ENCODE measurements around the gene GHR. TPM values are rescaled to one million over a fixed set of nuclear protein-coding genes. Genes with fewer than 3 reads are reported as not detected.

The GHR gene
- total RNA-seq, 1 experiment from 2014 or later, result 34.0 TPM

DNA sequence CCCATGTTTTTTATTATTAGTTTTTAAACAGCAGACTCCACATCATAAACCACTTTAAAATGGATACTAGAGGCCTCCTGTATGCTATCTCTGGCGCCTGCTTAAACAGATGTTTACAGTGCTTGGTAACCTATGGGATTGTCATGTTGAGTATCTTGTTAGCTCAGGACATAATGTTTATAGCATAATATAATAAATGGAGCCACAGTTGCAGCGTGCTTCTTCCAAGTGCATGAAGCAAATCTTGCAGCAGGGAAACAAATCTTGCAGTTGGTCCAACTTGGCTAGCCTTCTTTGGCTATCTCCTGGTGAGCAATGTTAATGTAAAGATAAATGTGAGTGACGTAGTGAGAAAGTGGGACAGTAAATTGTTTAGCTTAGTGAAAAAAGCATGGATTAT is 2.8 kb downstream of the GHR start:
- H3K4me3 ChIP-seq, result no peak overlapping the region
- H3K27me3 ChIP-seq, result no peaks in the 10 kb centered on the region
- H3K4me1 ChIP-seq, result no peaks in the 10 kb centered on the region
- H3K27ac ChIP-seq, result no peak overlapping the region
- H3K36me3 ChIP-seq, result no peaks in the 10 kb centered on the region
- no peak for DNase-seq
- H3K9me3 ChIP-seq (replicated peaks), result no peaks in the 10 kb centered on the region

GRCh38 chr5:42429694-42430093 is 6.5 kb downstream of the GHR start:
- no peak for DNase-seq
- Histone ChIP-seq H3K27me3 (no peaks in the 10 kb centered on the region), H3K36me3 (no peaks in the 10 kb centered on the region), H3K27ac (no peak overlapping the region), H3K9me3 (replicated peaks) (no peaks in the 10 kb centered on the region), H3K4me3 (no peak overlapping the region), H3K4me1 (no peaks in the 10 kb centered on the region)

DNA sequence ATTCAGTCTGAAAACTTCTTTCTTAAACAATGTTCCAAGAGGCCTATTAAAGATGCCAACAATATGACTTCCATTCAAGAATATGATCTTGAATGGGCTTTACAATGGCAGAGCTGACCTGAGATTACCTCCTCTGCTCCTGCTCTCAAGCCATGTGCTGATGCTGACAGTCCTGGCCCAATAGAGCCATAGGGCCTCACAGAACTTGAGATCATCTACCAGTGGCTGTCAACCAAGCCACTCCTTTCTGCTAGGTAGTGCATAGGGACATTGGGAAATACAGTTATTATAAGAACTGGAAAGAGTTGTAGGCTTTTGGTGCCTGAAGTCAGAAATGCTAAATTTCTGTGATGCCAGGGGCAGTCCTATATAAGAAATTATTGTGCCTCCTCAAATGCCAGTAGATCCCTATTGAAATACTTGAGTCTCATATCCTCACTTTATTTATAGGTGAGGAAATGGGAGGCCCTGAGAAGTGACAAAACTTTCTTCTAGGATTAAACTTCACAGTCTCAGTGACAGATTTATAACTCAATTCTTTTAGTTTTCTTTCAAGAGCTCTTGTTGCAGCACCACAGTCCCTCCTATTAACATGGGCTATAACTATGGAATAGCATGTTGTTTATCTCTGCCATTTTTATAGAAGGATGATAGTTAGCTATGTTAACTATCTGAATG is 10.9 kb downstream of the GHR start:
- Histone ChIP-seq H3K27me3 (no peaks in the 10 kb centered on the region), H3K4me3 (no peak overlapping the region), H3K27ac (no peak overlapping the region), H3K36me3 (no peaks in the 10 kb centered on the region), H3K9me3 (replicated peaks) (no peaks in the 10 kb centered on the region; the same call in 1 of the 2 replicates), H3K4me1 (no peaks in the 10 kb centered on the region)
- no peak for DNase-seq

DNA sequence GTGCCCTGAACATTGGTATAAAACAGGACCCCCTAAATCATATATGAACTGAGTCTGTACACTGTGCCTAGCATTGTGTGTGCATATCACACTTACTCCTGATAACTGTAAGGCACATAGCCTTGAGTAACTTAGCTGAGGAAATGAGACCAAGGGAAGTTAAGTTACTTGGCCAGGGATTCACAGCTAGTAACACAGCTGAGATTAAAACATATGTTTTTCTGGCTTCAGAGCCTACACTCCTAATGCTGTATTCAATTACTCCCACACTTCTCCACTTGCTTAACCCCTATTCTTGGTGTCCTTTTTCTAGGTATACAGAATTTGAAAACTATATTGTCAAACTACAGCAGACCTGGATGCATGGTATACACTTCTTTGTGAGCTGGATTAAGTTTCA is 12.8 kb downstream of the GHR start:
- Histone ChIP-seq H3K4me1 (no peaks in the 10 kb centered on the region), H3K27me3 (no peaks in the 10 kb centered on the region), H3K36me3 (no peaks in the 10 kb centered on the region), H3K4me3 (no peak overlapping the region), H3K27ac (no peak overlapping the region), H3K9me3 (replicated peaks) (no peaks in the 10 kb centered on the region; the same call in 1 of the 2 replicates)
- no peak for DNase-seq

- no peak for DNase-seq
- H3K36me3 ChIP-seq, result no peaks in the 10 kb centered on the region
- no peak overlapping the region for H3K27ac ChIP-seq
- no peaks in the 10 kb centered on the region for H3K27me3 ChIP-seq
- no peaks in the 10 kb centered on the region for H3K4me1 ChIP-seq
- H3K9me3 ChIP-seq (replicated peaks), result no peaks in the 10 kb centered on the region; the same call in 1 of the 2 replicates
- no peak overlapping the region for H3K4me3 ChIP-seq
Observed at GRCh38 chr5:42454216-42454995, 31.2 kb downstream of the GHR start.

- Histone ChIP-seq H3K9me3 (replicated peaks) (no peaks in the 10 kb centered on the region), H3K4me1 (no peaks in the 10 kb centered on the region; the same call in 1 of the 2 replicates), H3K27me3 (no peaks in the 10 kb centered on the region), H3K27ac (no peak overlapping the region), H3K36me3 (no peaks in the 10 kb centered on the region), H3K4me3 (no peak overlapping the region)
- DNase-seq, result no peak
Observed at GRCh38 chr5:42461033-42461432, 37.8 kb downstream of the GHR start.

DNA sequence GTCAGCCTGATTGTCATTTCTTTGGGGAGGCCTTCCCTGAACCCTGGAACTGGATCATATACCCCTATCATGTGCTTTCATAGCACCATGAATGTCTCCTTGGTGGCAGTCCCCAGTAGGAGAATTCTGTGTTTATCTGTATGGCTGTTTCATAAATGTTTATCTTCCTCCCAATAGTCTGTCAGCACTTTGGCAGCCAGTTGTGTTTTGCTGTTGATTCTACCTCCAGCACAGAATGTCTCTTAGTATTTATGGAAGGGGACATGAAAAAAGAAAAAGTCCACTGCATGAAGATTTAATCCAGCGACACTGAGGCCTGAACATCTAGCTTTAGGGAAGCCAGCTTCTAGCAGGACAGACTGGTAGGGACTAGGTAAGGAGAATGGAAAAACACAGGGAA is 38.3 kb downstream of the GHR start:
- no peak overlapping the region for H3K4me3 ChIP-seq
- H3K9me3 ChIP-seq (replicated peaks), result no peaks in the 10 kb centered on the region
- no peaks in the 10 kb centered on the region for H3K27me3 ChIP-seq
- no peak for DNase-seq
- H3K36me3 ChIP-seq, result no peaks in the 10 kb centered on the region
- H3K4me1 ChIP-seq, result no peaks in the 10 kb centered on the region; the same call in 1 of the 2 replicates
- H3K27ac ChIP-seq, result no peak overlapping the region

- H3K27me3 ChIP-seq, result no peaks in the 10 kb centered on the region
- no peak overlapping the region for H3K27ac ChIP-seq
- no peaks in the 10 kb centered on the region; the same call in 1 of the 2 replicates for H3K4me1 ChIP-seq
- H3K9me3 ChIP-seq (replicated peaks), result no peaks in the 10 kb centered on the region
- no peak overlapping the region for H3K4me3 ChIP-seq
- DNase-seq, result no peak
- H3K36me3 ChIP-seq, result no peaks in the 10 kb centered on the region
Observed at GRCh38 chr5:42462083-42462482, 38.8 kb downstream of the GHR start.

DNA sequence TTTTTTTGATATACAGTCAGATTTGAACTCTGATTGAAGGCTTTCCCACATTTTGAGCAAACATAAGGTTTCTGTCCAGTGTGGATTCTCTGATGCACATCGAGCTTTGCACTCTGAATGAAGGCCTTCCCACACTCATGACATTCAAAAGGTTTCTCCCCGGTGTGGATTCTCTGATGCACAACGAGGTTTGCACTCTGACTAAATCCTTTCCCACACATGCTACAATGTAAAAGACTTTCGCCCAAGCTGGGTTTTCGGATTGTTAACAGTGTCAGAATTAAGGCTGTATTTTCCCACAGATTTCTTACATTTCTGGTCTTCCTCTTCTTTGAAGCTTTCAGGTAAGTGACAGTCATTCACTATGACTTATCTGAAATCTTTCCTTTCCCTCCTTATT is 44.3 kb downstream of the GHR start:
- Histone ChIP-seq H3K4me1 (no peaks in the 10 kb centered on the region), H3K4me3 (no peak overlapping the region), H3K36me3 (no peaks in the 10 kb centered on the region), H3K27ac (no peak overlapping the region), H3K9me3 (replicated peaks) (peaks cover 3% of the 10 kb centered on the region; the same call in 1 of the 2 replicates), H3K27me3 (no peaks in the 10 kb centered on the region)
- DNase-seq, result no peak

- no peaks in the 10 kb centered on the region for H3K27me3 ChIP-seq
- H3K36me3 ChIP-seq, result no peaks in the 10 kb centered on the region
- no peak overlapping the region for H3K4me3 ChIP-seq
- DNase-seq, result no peak
- H3K4me1 ChIP-seq, result no peaks in the 10 kb centered on the region
- peaks cover 3% of the 10 kb centered on the region; the same call in 1 of the 2 replicates for H3K9me3 ChIP-seq (replicated peaks)
- H3K27ac ChIP-seq, result no peak overlapping the region
Observed at GRCh38 chr5:42467981-42468524, 44.8 kb downstream of the GHR start.

DNA sequence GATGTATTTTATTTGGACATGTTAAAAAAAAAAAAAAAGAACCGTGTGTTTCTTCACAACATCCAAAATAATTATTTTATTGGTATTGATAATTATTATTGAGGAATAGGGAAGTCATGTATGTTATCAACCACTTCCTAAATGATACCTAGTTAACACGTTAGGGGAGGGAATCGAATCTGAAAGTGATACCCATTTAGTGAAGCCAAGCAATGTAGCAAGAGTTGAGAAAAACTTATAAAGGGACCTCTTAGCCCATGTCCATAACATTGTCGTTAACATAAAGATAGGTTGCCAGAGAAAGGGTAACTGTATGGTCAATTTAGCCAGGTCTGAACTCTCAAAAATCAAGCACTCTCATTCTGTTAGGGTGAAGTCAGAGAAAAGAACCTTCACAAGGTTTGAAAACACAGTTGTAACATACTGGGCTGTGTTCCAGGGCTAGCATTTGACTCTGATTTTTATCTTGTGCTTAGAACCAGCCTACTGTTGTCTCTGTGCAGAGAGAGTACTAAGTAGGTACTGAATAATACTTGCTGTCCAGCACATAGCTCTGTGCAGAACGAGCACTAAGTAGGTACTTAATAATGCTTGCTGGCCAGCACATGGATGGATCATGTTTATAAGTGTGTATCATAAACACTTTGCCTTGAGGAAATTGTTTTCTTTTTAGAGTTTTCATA is 60.4 kb downstream of the GHR start:
- Histone ChIP-seq H3K4me1 (peaks cover 7% of the 10 kb centered on the region), H3K36me3 (no peaks in the 10 kb centered on the region), H3K9me3 (replicated peaks) (peaks cover 12% of the 10 kb centered on the region; the same call in 1 of the 2 replicates), H3K4me3 (no peak overlapping the region), H3K27me3 (no peaks in the 10 kb centered on the region), H3K27ac (no peak overlapping the region)
- DNase-seq, result no peak

DNA sequence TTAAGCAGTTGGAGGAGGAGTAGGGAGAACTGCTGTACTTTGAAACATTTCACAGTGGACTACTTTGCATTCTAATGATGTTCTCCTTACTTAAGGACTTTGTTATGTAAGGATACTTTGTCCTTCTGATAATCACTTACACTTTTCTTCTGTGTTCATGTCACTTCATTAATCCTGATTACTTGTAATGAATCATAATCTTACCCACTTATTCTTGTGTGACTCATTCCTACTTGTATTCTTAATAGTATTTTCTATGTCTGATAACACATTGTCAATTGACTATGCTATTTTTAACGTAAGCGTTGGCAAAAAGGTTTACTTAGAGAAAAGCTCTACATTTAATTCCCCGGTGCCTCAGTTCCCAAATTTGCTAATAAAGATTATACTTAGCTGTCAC is 63.8 kb downstream of the GHR start:
- no peaks in the 10 kb centered on the region; the same call in 1 of the 2 replicates for H3K9me3 ChIP-seq (replicated peaks)
- H3K4me1 ChIP-seq, result peaks cover 30% of the 10 kb centered on the region
- no peak overlapping the region for H3K27ac ChIP-seq
- H3K27me3 ChIP-seq, result no peaks in the 10 kb centered on the region
- no peak overlapping the region for H3K4me3 ChIP-seq
- H3K36me3 ChIP-seq, result no peaks in the 10 kb centered on the region
- DNase-seq, result no peak

GRCh38 chr5:42487821-42488220 is 64.6 kb downstream of the GHR start:
- no peaks in the 10 kb centered on the region; the same call in 1 of the 2 replicates for H3K9me3 ChIP-seq (replicated peaks)
- peak; percentile 52 to 72 for DNase-seq
- H3K27ac ChIP-seq, result no peak overlapping the region
- no peaks in the 10 kb centered on the region for H3K36me3 ChIP-seq
- H3K4me1 ChIP-seq, result peaks cover 38% of the 10 kb centered on the region
- H3K27me3 ChIP-seq, result no peaks in the 10 kb centered on the region
- no peak overlapping the region for H3K4me3 ChIP-seq

- peak overlapping the region; percentile 59 for H3K27ac ChIP-seq
- H3K9me3 ChIP-seq (replicated peaks), result no peaks in the 10 kb centered on the region
- H3K36me3 ChIP-seq, result no peaks in the 10 kb centered on the region; the same call in 1 of the 2 replicates
- H3K27me3 ChIP-seq, result no peaks in the 10 kb centered on the region
- H3K4me1 ChIP-seq, result peaks cover 57% of the 10 kb centered on the region
- DNase-seq, result peak; percentile 45 to 79
- H3K4me3 ChIP-seq, result no peak overlapping the region
Observed at GRCh38 chr5:42490831-42491230, 67.6 kb downstream of the GHR start.

- no peaks in the 10 kb centered on the region for H3K27me3 ChIP-seq
- H3K4me1 ChIP-seq, result peaks cover 61% of the 10 kb centered on the region
- no peaks in the 10 kb centered on the region for H3K9me3 ChIP-seq (replicated peaks)
- H3K36me3 ChIP-seq, result no peaks in the 10 kb centered on the region; the same call in 1 of the 2 replicates
- peak overlapping the region; percentile 59; the same call in 1 of the 2 replicates for H3K27ac ChIP-seq
- peak; percentile 70 to 76 for DNase-seq
- H3K4me3 ChIP-seq, result no peak overlapping the region
Observed at GRCh38 chr5:42491699-42492098, 68.5 kb downstream of the GHR start.

Data from SJCRH30 (cell line).